ENCODE data around the gene ERO1B. TPM values are rescaled to one million over a fixed set of nuclear protein-coding genes. Genes with fewer than 3 reads are reported as not detected.

ERO1B gene
- total and polyA plus RNA-seq, 11 donors = 3.6 to 13.9 (median 6.9) TPM

- DNase-seq (no peak), ATAC-seq (no peak)
- WGBS, 4 donors = 92 to 97% (median 94%) methylated on average over 3 of the region's 3 CpGs
- H3K9me3 ChIP-seq = peaks cover 0 to 40% (median 15%) of the 10 kb centered on the region in 12 donors
- H3K4me3 ChIP-seq = no peak overlapping the region
- H3K27me3 ChIP-seq = no peaks in the 10 kb centered on the region
- peaks cover 0 to 31% (median 5%) of the 10 kb centered on the region in 12 donors for H3K4me1 ChIP-seq
- H3K36me3 ChIP-seq = peaks cover 0 to 72% (median 7%) of the 10 kb centered on the region in 9 donors
- no peak for TF ChIP-seq CTCF (IDR thresholded peaks at IDR 0.05)
- no peak for TF ChIP-seq POLR2A (IDR thresholded peaks at IDR 0.05)
- intact Hi-C loops (cut with DNase I) = no loop called here
- H3K27ac ChIP-seq = peak overlapping the region in 1 of 12 donors; percentile 40
Observed at GRCh38 chr1:236204656-236205055, 77.1 kb downstream of the ERO1B start.

- peaks cover 0 to 66% (median 7%) of the 10 kb centered on the region in 9 donors for H3K36me3 ChIP-seq
- no peaks in the 10 kb centered on the region for H3K27me3 ChIP-seq
- H3K27ac ChIP-seq = peak overlapping the region in 1 of 12 donors; percentile 40
- no peak for TF ChIP-seq POLR2A (IDR thresholded peaks at IDR 0.05)
- TF ChIP-seq CTCF (IDR thresholded peaks at IDR 0.05) = no peak
- ATAC-seq (no peak), DNase-seq (no peak)
- intact Hi-C loops (cut with DNase I) = no loop called here
- 83 to 100% (median 93%) methylated on average over 1 of the region's 1 CpG for WGBS, 4 donors
- H3K9me3 ChIP-seq = peaks cover 0 to 47% (median 16%) of the 10 kb centered on the region in 12 donors
- H3K4me1 ChIP-seq = peaks cover 0 to 31% (median 5%) of the 10 kb centered on the region in 12 donors
- H3K4me3 ChIP-seq = no peak overlapping the region
Observed at GRCh38 chr1:236204039-236204438, 77.7 kb downstream of the ERO1B start.

GRCh38 chr1:236201786-236202185 lies 80.0 kb downstream of the ERO1B start:
- intact Hi-C loops (cut with DNase I) = no loop called here
- 89 to 100% (median 94%) methylated on average over 1 of the region's 1 CpG for WGBS, 4 donors
- Histone ChIP-seq H3K36me3 (peaks cover 0 to 61% (median 3%) of the 10 kb centered on the region in 9 donors), H3K27me3 (no peaks in the 10 kb centered on the region), H3K4me3 (no peak overlapping the region), H3K27ac (no peak overlapping the region), H3K9me3 (peaks cover 0 to 69% (median 17%) of the 10 kb centered on the region in 12 donors), H3K4me1 (peaks cover 0 to 25% (median 4%) of the 10 kb centered on the region in 12 donors)
- DNase-seq (no peak), ATAC-seq (no peak)
- TF ChIP-seq CTCF (IDR thresholded peaks at IDR 0.05) (no peak), POLR2A (IDR thresholded peaks at IDR 0.05) (no peak)

GRCh38 chr1:236200925-236201324 lies 80.8 kb downstream of the ERO1B start:
- TF ChIP-seq POLR2A (IDR thresholded peaks at IDR 0.05) (no peak), CTCF (IDR thresholded peaks at IDR 0.05) (no peak)
- Histone ChIP-seq H3K27me3 (no peaks in the 10 kb centered on the region), H3K36me3 (peaks cover 0 to 56% (median 3%) of the 10 kb centered on the region in 9 donors), H3K4me1 (peaks cover 0 to 20% (median under 1%) of the 10 kb centered on the region in 12 donors), H3K9me3 (peaks cover 0 to 78% (median 18%) of the 10 kb centered on the region in 12 donors), H3K4me3 (no peak overlapping the region), H3K27ac (no peak overlapping the region)
- no peak for DNase-seq
- ATAC-seq = no peak
- intact Hi-C loops (cut with DNase I) = no loop called here
